MM.1S (cell line): ENCODE measurements around the gene SOBP.

Experiments used
- CTCF ChIP-seq: fragments of 300-600 bp; sonication (generic); IDR thresholded peaks from 2 replicates; pipeline ENCODE4 v1.5.1; 2016; ENCODE audit warnings: antibody characterized with exemption, low read length, mixed read lengths
- EZH2 ChIP-seq: fragments of 300-600 bp; sonication (generic); optimal IDR thresholded peaks from 2 replicates; pipeline ENCODE3; 2017; ENCODE audit warnings: low read depth, mild to moderate bottlenecking, antibody characterized with exemption, low read length, mixed read lengths
- EZH2phosphoT487 ChIP-seq: fragments of 300-600 bp; sonication (generic); IDR thresholded peaks from 2 replicates; pipeline ENCODE4 v1.6.1; 2018; ENCODE audit warnings: antibody characterized with exemption, low read length

GRCh38 chr6:107689190-107689589 is 199.3 kb downstream of the SOBP start:
- TF ChIP-seq CTCF = no peak
- TF ChIP-seq EZH2 = no peak
- no peak for TF ChIP-seq EZH2phosphoT487
